Neural crest cell (in vitro differentiated cells): ENCODE results near the gene CARNS1. TPM values are rescaled to one million over a fixed set of nuclear protein-coding genes. Genes with fewer than 3 reads are reported as not detected.

Source experiments
- DNase-seq: peaks from one replicate; pipeline ENCODE4 v3.0.0; 2021; ENCODE audit warnings: low read depth, mixed read lengths, low spot score
- H3K27ac Mint-ChIP-seq: one replicate; pipeline ENCODE4 v1.8.0; 2021; ENCODE audit warnings: mild to moderate bottlenecking, mixed read lengths; ENCODE audit not compliant: unreplicated experiment
- H3K27me3 Mint-ChIP-seq: 2 replicates; pipeline ENCODE4 v1.8.0; 2021; ENCODE audit warnings: low read depth, mild to moderate bottlenecking, mixed read lengths
- H3K36me3 Mint-ChIP-seq: 2 replicates; pipeline ENCODE4 v1.8.0; 2021; ENCODE audit warnings: low read depth, mild to moderate bottlenecking, mixed read lengths
- H3K4me1 Mint-ChIP-seq: 2 replicates; pipeline ENCODE4 v1.8.0; 2021; ENCODE audit warnings: mixed read lengths
- H3K4me3 Mint-ChIP-seq: one replicate; pipeline ENCODE4 v1.8.0; 2021; ENCODE audit warnings: mild to moderate bottlenecking, mixed read lengths
- H3K9me3 Mint-ChIP-seq: 2 replicates; pipeline ENCODE4 v1.8.0; 2021; ENCODE audit warnings: mixed read lengths
- CTCF ChIP-seq: fragments of 200-600 bp; sonication (generic); conservative IDR thresholded peaks from 2 replicates; pipeline ENCODE4 v1.5.0; 2021; ENCODE audit warnings: antibody characterized with exemption, mild to moderate bottlenecking
- total RNA-seq: library from RNA; stranded (reverse); gene quantifications from 2 replicates; pipeline ENCODE4 v1.2.1, GENCODE V29; 2021

The CARNS1 gene
- total RNA-seq, 1 donor from 2014 or later: 0.12 TPM

- H3K27ac Mint-ChIP-seq: no peak overlapping the region
- H3K4me1 Mint-ChIP-seq: peaks cover 21% of the 10 kb centered on the region
- peaks cover 47% of the 10 kb centered on the region for H3K27me3 Mint-ChIP-seq
- TF ChIP-seq CTCF: no peak
- no peaks in the 10 kb centered on the region for H3K36me3 Mint-ChIP-seq
- DNase-seq: no peak
- H3K4me3 Mint-ChIP-seq: peak overlapping the region; percentile 41
- H3K9me3 Mint-ChIP-seq: no peaks in the 10 kb centered on the region
These were observed 2.1 kb upstream of the CARNS1 start for GRCh38 chr11:67413266-67413849.

- Mint-ChIP-seq H3K4me3 (peak overlapping the region; percentile 57), H3K27me3 (peaks cover 41% of the 10 kb centered on the region), H3K9me3 (no peaks in the 10 kb centered on the region), H3K36me3 (no peaks in the 10 kb centered on the region), H3K27ac (no peak overlapping the region), H3K4me1 (peaks cover 16% of the 10 kb centered on the region)
- no peak for DNase-seq
- TF ChIP-seq CTCF: no peak
These were observed 1.2 kb downstream of the CARNS1 start for GRCh38 chr11:67416416-67417335.

GRCh38 chr11:67417425-67417824 lies 1.9 kb downstream of the CARNS1 start:
- Mint-ChIP-seq H3K27me3 (peaks cover 39% of the 10 kb centered on the region), H3K9me3 (no peaks in the 10 kb centered on the region), H3K36me3 (no peaks in the 10 kb centered on the region), H3K27ac (no peak overlapping the region), H3K4me1 (peaks cover 16% of the 10 kb centered on the region), H3K4me3 (no peak overlapping the region)
- no peak for DNase-seq
- no peak for TF ChIP-seq CTCF

GRCh38 chr11:67418476-67419281 lies 3.2 kb downstream of the CARNS1 start:
- H3K4me1 Mint-ChIP-seq: peaks cover 18% of the 10 kb centered on the region

More at GRCh38 chr11:67418476-67419281, 3.2 kb downstream of the CARNS1 start:
- no peak overlapping the region for H3K27ac Mint-ChIP-seq
- H3K9me3 Mint-ChIP-seq: no peaks in the 10 kb centered on the region
- no peaks in the 10 kb centered on the region for H3K36me3 Mint-ChIP-seq
- H3K4me3 Mint-ChIP-seq: no peak overlapping the region
- no peak for DNase-seq
- H3K27me3 Mint-ChIP-seq: peaks cover 37% of the 10 kb centered on the region
- TF ChIP-seq CTCF: no peak
